HG03460 (cell line): ENCODE results near the gene PLA2G4B.

Experiments
- ATAC-seq: cut with Tn5 transposase; IDR thresholded peaks from one replicate; pipeline ENCODE4 v1.9.1; 2021; ENCODE audit not compliant: unreplicated experiment

The PLA2G4B gene

GRCh38 chr15:41866872-41867579 lies 28.4 kb downstream of the PLA2G4B start:
- no peak for ATAC-seq

GRCh38 chr15:41868321-41868720 lies 29.7 kb downstream of the PLA2G4B start:
- no peak for ATAC-seq

- no peak for ATAC-seq
Observed at GRCh38 chr15:41869770-41870688, 31.4 kb downstream of the PLA2G4B start.

- no peak for ATAC-seq
Observed at GRCh38 chr15:41870689-41871081, 32.0 kb downstream of the PLA2G4B start.

GRCh38 chr15:41871175-41871905 lies 32.7 kb downstream of the PLA2G4B start:
- no peak for ATAC-seq

- ATAC-seq: no peak
Observed at GRCh38 chr15:41872166-41872747, 33.6 kb downstream of the PLA2G4B start.

- ATAC-seq: no peak
Observed at GRCh38 chr15:41873711-41874110, 35.1 kb downstream of the PLA2G4B start.

- no peak for ATAC-seq
Observed at GRCh38 chr15:41874736-41875135, 36.1 kb downstream of the PLA2G4B start.

GRCh38 chr15:41876007-41876406 lies 37.4 kb downstream of the PLA2G4B start:
- ATAC-seq: no peak

- no peak for ATAC-seq
Observed at GRCh38 chr15:41876689-41877088, 38.0 kb downstream of the PLA2G4B start.

- no peak for ATAC-seq
Observed at GRCh38 chr15:41877631-41878354, 39.1 kb downstream of the PLA2G4B start.

GRCh38 chr15:41878355-41878699 lies 39.7 kb downstream of the PLA2G4B start:
- ATAC-seq: no peak

- ATAC-seq: no peak
Observed at GRCh38 chr15:41879321-41879845, 40.7 kb downstream of the PLA2G4B start.

GRCh38 chr15:41880156-41880877 lies 41.7 kb downstream of the PLA2G4B start:
- no peak for ATAC-seq

GRCh38 chr15:41881086-41881485 lies 42.4 kb downstream of the PLA2G4B start:
- no peak for ATAC-seq

- ATAC-seq: no peak
Observed at GRCh38 chr15:41881550-41881919, 42.9 kb downstream of the PLA2G4B start.

GRCh38 chr15:41881920-41882688 lies 43.5 kb downstream of the PLA2G4B start:
- no peak for ATAC-seq

- ATAC-seq: no peak
Observed at GRCh38 chr15:41882689-41883483, 44.2 kb downstream of the PLA2G4B start.
